ENCODE data around the gene SPEN.

DNA sequence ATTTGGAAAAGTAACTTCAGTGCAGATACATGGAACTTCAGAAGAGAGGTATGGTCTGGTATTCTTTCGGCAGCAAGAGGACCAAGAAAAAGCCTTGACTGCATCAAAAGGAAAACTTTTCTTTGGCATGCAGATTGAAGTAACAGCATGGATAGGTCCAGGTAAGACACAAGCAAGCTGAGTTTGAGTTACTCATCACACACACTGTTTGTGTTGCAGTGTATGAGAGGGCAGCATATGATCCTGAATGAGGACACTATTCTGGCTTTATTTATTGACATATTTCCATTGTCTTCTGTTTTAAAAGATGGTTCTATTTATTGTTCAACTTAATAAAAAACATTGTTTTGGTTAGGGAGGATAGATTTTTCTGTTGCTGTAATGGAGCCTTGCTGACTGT, 63.6 kb downstream of the SPEN start:
- no peak for TF ChIP-seq EZH2 (IDR thresholded peaks at IDR 0.05; ENCODE audit: borderline replicate concordance)
- TF ChIP-seq CTCF (IDR thresholded peaks at IDR 0.05; ENCODE audit: poor library complexity), result no peak
- TF ChIP-seq EZH2phosphoT487 (IDR thresholded peaks at IDR 0.05; ENCODE audit: low read depth, severe bottlenecking, unreplicated experiment), result no peak
